Endothelial cell of umbilical vein (primary cell): ENCODE data around the gene THSD8. TPM values are rescaled to one million over a fixed set of nuclear protein-coding genes. Genes with fewer than 3 reads are reported as not detected.

Experiments used
- BruUV-seq: library from RNA; stranded (reverse); fragments of 400-500 nt; replicated peaks from 2 replicates; lab custom pipeline; 2021; lab: Mats Ljungman, UMichigan
- CTCF ChIA-PET: fragments of 300-600, 350-600 bp; sonication (Branson Sonifier 250); formaldehyde crosslinking; loops from one replicate; lab custom pipeline; 2021; ENCODE audit warnings: antibody characterized with exemption, inconsistent platforms; lab: Charles Lee
- POLR2A ChIA-PET: fragments of 300-600, 350-600 bp; sonication (Branson Sonifier 250); formaldehyde crosslinking; loops from one replicate; lab custom pipeline; 2021; ENCODE audit warnings: antibody characterized with exemption, inconsistent platforms; lab: Charles Lee
- DNase-seq: peaks from one replicate; pipeline ENCODE4 v3.0.0-alpha.2; 2011; ENCODE audit warnings: low read depth, low spot score
- FAIRE-seq: peaks from 2 replicates; lab custom pipeline; 2011; peaks lifted over from hg19 to GRCh38; lab: Jason Lieb, UNC
- H2AFZ ChIP-seq: 2 replicates; pipeline ENCODE4 v1.6.0; 2012; ENCODE audit warnings: low read depth, low read length, control low read depth, inconsistent platforms
- H3K27ac ChIP-seq: 2 replicates; pipeline ENCODE4 v1.5.1; 2011; ENCODE audit warnings: low read depth, mild to moderate bottlenecking, control low read depth, low read length, moderate library complexity; ENCODE audit not compliant: insufficient read depth
- H3K27me3 ChIP-seq, 2 experiments: 2 replicates each; pipeline versions ENCODE4 v1.6.0 to v1.6.1; 2011; ENCODE audit warnings: low read length in 2 of 2, mixed read lengths in 1 of 2; ENCODE audit not compliant: control insufficient read depth in 2 of 2, insufficient read depth in 2 of 2
- H3K36me3 ChIP-seq, 2 experiments: 2 replicates in 1 of 2; 3 replicates in 1 of 2; pipeline ENCODE4 v1.5.1; 2011; ENCODE audit warnings: low read length in 2 of 2, mild to moderate bottlenecking in 1 of 2, moderate library complexity in 1 of 2; ENCODE audit not compliant: control insufficient read depth in 2 of 2, insufficient read depth in 2 of 2; ENCODE audit errors: extremely low read depth in 1 of 2
- H3K4me1 ChIP-seq: 3 replicates; pipeline ENCODE4 v1.5.1; 2011; ENCODE audit warnings: mild to moderate bottlenecking, low read length; ENCODE audit not compliant: control insufficient read depth, insufficient read depth; ENCODE audit errors: extremely low read depth
- H3K4me2 ChIP-seq: 2 replicates; pipeline ENCODE4 v1.6.1; 2011; ENCODE audit warnings: low read length, control low read depth, mixed read lengths; ENCODE audit not compliant: insufficient read depth
- H3K4me3 ChIP-seq, 3 experiments: fragments of 200-600 bp in 1 of 3; sonication (generic), shearing (Covaris generic) in 1 of 3; replicated peaks in 1 of 3; 2 replicates each; pipeline ENCODE4 v1.5.1; 2011 to 2016; ENCODE audit warnings: control low read depth in 3 of 3, low read length in 3 of 3, mild to moderate bottlenecking in 2 of 3, inconsistent platforms in 1 of 3, low read depth in 1 of 3, moderate library complexity in 1 of 3; ENCODE audit not compliant: insufficient read depth in 1 of 3
- H3K79me2 ChIP-seq: 2 replicates; pipeline ENCODE4 v1.6.0; 2012; ENCODE audit warnings: low read length, inconsistent platforms; ENCODE audit not compliant: control insufficient read depth, insufficient read depth
- H3K9ac ChIP-seq: replicated peaks from 2 replicates; pipeline ENCODE3; 2011; ENCODE audit warnings: low read length, control low read depth; ENCODE audit not compliant: insufficient read depth; ENCODE audit errors: extremely low read depth
- H3K9me1 ChIP-seq: replicated peaks from 3 replicates; pipeline ENCODE4 v1.6.0; 2011; ENCODE audit warnings: mild to moderate bottlenecking, low read length; ENCODE audit not compliant: control insufficient read depth, insufficient read depth; ENCODE audit errors: extremely low read depth
- H3K9me3 ChIP-seq: replicated peaks from 2 replicates; pipeline ENCODE4 v1.5.1; 2012; ENCODE audit warnings: low read length, inconsistent platforms; ENCODE audit not compliant: control insufficient read depth, insufficient read depth
- H4K20me1 ChIP-seq: replicated peaks from 2 replicates; pipeline ENCODE3; 2011; ENCODE audit warnings: mild to moderate bottlenecking, low read length; ENCODE audit not compliant: control insufficient read depth, insufficient read depth; ENCODE audit errors: extremely low read depth
- CTCF ChIP-seq, 2 donors: IDR thresholded peaks; 1 replicate in 1 of 2; 2 replicates in 1 of 2; pipeline ENCODE4 v1.5.1; 2011; ENCODE audit warnings: low read length in 2 of 2, mild to moderate bottlenecking in 2 of 2, moderate library complexity in 2 of 2, control low read depth in 1 of 2, inconsistent platforms in 1 of 2, low read depth in 1 of 2; ENCODE audit not compliant: insufficient read depth in 1 of 2; ENCODE audit errors: extremely low read depth in 1 of 2
- EZH2 ChIP-seq: IDR thresholded peaks from 2 replicates; pipeline ENCODE4 v1.6.1; 2012; ENCODE audit warnings: borderline replicate concordance, low read depth, mild to moderate bottlenecking, moderate library complexity, low read length, inconsistent platforms; ENCODE audit not compliant: severe bottlenecking
- FOS ChIP-seq: IDR thresholded peaks from 2 replicates; pipeline ENCODE4 v1.6.1; 2011; ENCODE audit warnings: mild to moderate bottlenecking, low read length, moderate library complexity, borderline replicate concordance; ENCODE audit not compliant: insufficient read depth
- GATA2 ChIP-seq: IDR thresholded peaks from 2 replicates; pipeline ENCODE4 v1.7.0; 2011; ENCODE audit warnings: low read depth, mild to moderate bottlenecking, moderate library complexity, mixed read lengths, low read length; ENCODE audit not compliant: insufficient read length, insufficient read depth
- JUN ChIP-seq: IDR thresholded peaks from 2 replicates; pipeline ENCODE4 v1.6.1; 2011; ENCODE audit warnings: borderline replicate concordance, low read depth; ENCODE audit not compliant: insufficient read length, insufficient read depth
- MAX ChIP-seq: IDR thresholded peaks from 2 replicates; pipeline ENCODE4 v1.6.1; 2011; ENCODE audit not compliant: insufficient read depth, insufficient read length
- MYC ChIP-seq: IDR thresholded peaks from one replicate; pipeline ENCODE4 v1.6.1; 2011; ENCODE audit warnings: mild to moderate bottlenecking, low read depth, low read length
- POLR2A ChIP-seq: IDR thresholded peaks from 2 replicates; pipeline ENCODE4 v1.6.1; 2012; ENCODE audit warnings: low read depth, mild to moderate bottlenecking, control low read depth, low read length
- POLR2AphosphoS5 ChIP-seq: IDR thresholded peaks from 2 replicates; pipeline ENCODE4 v1.6.1; 2012; ENCODE audit warnings: low read depth, mild to moderate bottlenecking, control low read depth, low read length, moderate library complexity; ENCODE audit not compliant: insufficient read depth
- dilution Hi-C: fragments of 300-500 bp; cut with MboI; formaldehyde crosslinking; loops from one replicate; pipeline ENCODE4 v1.15.0; 2019; ENCODE audit warnings: low sequenced_read_pairs; ENCODE audit not compliant: extremely low pct_ligation_motif_present
- intact Hi-C: fragments of 100-400 bp; cut with micrococcal nuclease; formaldehyde crosslinking; loops from one replicate; pipeline ENCODE4 v1.10.0; 2022
- polyA plus RNA-seq, 4 experiments: library from polyadenylated mRNA; depleted of rRNA in 3 of 4; stranded (reverse) in 3 of 4; unstranded in 1 of 4; fragments of >200 nt; gene quantifications; 2 replicates each; pipeline versions ENCODE4 v1.2.1 to v1.2.3, GENCODE V29; 2011 to 2012; ENCODE audit warnings: missing spikeins in 1 of 4
- total RNA-seq: library from RNA; stranded (reverse); gene quantifications from 2 replicates; pipeline ENCODE4 v1.2.3, GENCODE V29; 2021

The THSD8 gene
- total and polyA plus RNA-seq, 2 donors (not counting 3 experiments of a cell fraction or from before 2014, with no cell fraction given) = 15.9 TPM; not detected in 1

- no peaks in the 10 kb centered on the region for H3K36me3 ChIP-seq
- no peaks in the 10 kb centered on the region for H3K9me3 ChIP-seq
- H3K9me1 ChIP-seq = no peaks in the 10 kb centered on the region
- peaks cover 35% of the 10 kb centered on the region for H3K4me1 ChIP-seq
- H3K27ac ChIP-seq = peak overlapping the region; percentile 91
- TF ChIP-seq EZH2 (no peak), FOS (no peak), POLR2A (peak; percentile 32)
- peak overlapping the region; percentile 70 to 76 (median 71) for H3K4me3 ChIP-seq
- intact Hi-C loops (no loop called here), dilution Hi-C loops (no loop called here)
- peak overlapping the region; percentile 74 for H3K9ac ChIP-seq
- no peaks in the 10 kb centered on the region for H4K20me1 ChIP-seq
- POLR2A ChIA-PET = interaction anchor here (0.6 to 4.1 kb wide), 12 partner anchors 9 to 1211 kb away, joined by 3 to 94 read pairs (median 5); partner anchors contain the start of gene HOOK2
- peak; percentile 71 for FAIRE-seq
- H2AFZ ChIP-seq = peak overlapping the region; percentile 5
- DNase-seq = peak; percentile 43
- CTCF ChIA-PET = interaction anchor here (0.7 to 13.8 kb wide), 7 partner anchors 10 to 127 kb away, joined by 3 to 524 read pairs (median 7); partner anchors contain the start of gene HOOK2
- BruUV-seq = no TSS peak
- peaks cover 14% of the 10 kb centered on the region for H3K79me2 ChIP-seq
- peak overlapping the region; percentile 56 for H3K4me2 ChIP-seq
- H3K27me3 ChIP-seq = no peaks in the 10 kb centered on the region
Measured at GRCh38 chr19:12792051-12792852, 9.6 kb upstream of the THSD8 start.

GRCh38 chr19:12792853-12793289 is 9.0 kb upstream of the THSD8 start:
- Histone ChIP-seq H3K9ac (peak overlapping the region; percentile 74), H3K27me3 (no peaks in the 10 kb centered on the region), H4K20me1 (no peaks in the 10 kb centered on the region), H3K9me1 (no peaks in the 10 kb centered on the region), H3K36me3 (no peaks in the 10 kb centered on the region), H3K4me3 (peak overlapping the region; percentile 70 to 76 (median 71)), H3K9me3 (no peaks in the 10 kb centered on the region), H3K4me2 (peak overlapping the region; percentile 56), H3K27ac (peak overlapping the region; percentile 91), H2AFZ (no peak overlapping the region), H3K4me1 (peaks cover 35% of the 10 kb centered on the region), H3K79me2 (peaks cover 14% of the 10 kb centered on the region)
- BruUV-seq = TSS peak; percentile 78
- POLR2A ChIA-PET = interaction anchor here (0.7 to 4.1 kb wide), 5 partner anchors 10 to 1070 kb away, joined by 3 to 94 read pairs (median 6); partner anchors contain the start of gene HOOK2
- DNase-seq (peak; percentile 28), FAIRE-seq (no peak)
- CTCF ChIA-PET = interaction anchor here (1.5 to 13.8 kb wide), 5 partner anchors 10 to 76 kb away, joined by 4 to 524 read pairs (median 21); partner anchors contain the start of gene HOOK2
- TF ChIP-seq FOS (no peak), JUN (no peak), MYC (no peak), GATA2 (no peak), POLR2A (no peak), CTCF (IDR thresholded peaks at IDR 0.05; ENCODE audit: extremely low read depth in 1 of 2, insufficient read depth in 1 of 2, low read depth in 1 of 2, low read length in 2 of 2) (no peak), POLR2AphosphoS5 (no peak), MAX (no peak), EZH2 (no peak)
- intact Hi-C loops = no loop called here
- dilution Hi-C loops = no loop called here
